OCI-LY7 (cell line): ENCODE measurements around the gene IKBKE. TPM values are rescaled to one million over a fixed set of nuclear protein-coding genes. Genes with fewer than 3 reads are reported as not detected.

Experiments used
- BruUV-seq: library from RNA; stranded (reverse); fragments of 400-500 nt; replicated peaks from 2 replicates; lab custom pipeline; 2021; lab: Mats Ljungman, UMichigan
- CTCF ChIA-PET: fragments of 300-600 bp; sonication (Branson Sonifier 250); formaldehyde crosslinking; loops from one replicate; lab custom pipeline; 2022; ENCODE audit warnings: antibody characterized with exemption; ENCODE audit not compliant: unreplicated experiment; lab: Charles Lee
- POLR2A ChIA-PET: fragments of 300-600 bp; sonication (Branson Sonifier 250); formaldehyde crosslinking; loops from one replicate; lab custom pipeline; 2022; ENCODE audit warnings: antibody characterized with exemption; lab: Charles Lee
- DNase-seq: peaks from one replicate; pipeline ENCODE4 v3.0.0-alpha.2; 2015; ENCODE audit warnings: low spot score
- H2AFZ ChIP-seq: fragments of 200-600 bp; sonication (generic), shearing (Covaris generic); 2 replicates; pipeline ENCODE4 v1.6.1; 2014; ENCODE audit warnings: mild to moderate bottlenecking, antibody characterized with exemption, low read length, moderate library complexity
- H3K27ac ChIP-seq: fragments of 200-600 bp; sonication (generic); 2 replicates; pipeline ENCODE4 v1.5.1; 2014; ENCODE audit warnings: mixed run types, low read depth, mild to moderate bottlenecking, moderate library complexity, low read length, inconsistent platforms; ENCODE audit not compliant: poor library complexity, severe bottlenecking
- H3K36me3 ChIP-seq: fragments of 200-600 bp; sonication (generic); 2 replicates; pipeline ENCODE4 v1.6.1; 2014; ENCODE audit warnings: mild to moderate bottlenecking, antibody characterized with exemption, low read length, moderate library complexity, mixed read lengths; ENCODE audit not compliant: insufficient read depth
- H3K4me1 ChIP-seq: fragments of 200-600 bp; sonication (generic); 2 replicates; pipeline ENCODE4 v1.5.1; 2014; ENCODE audit warnings: mild to moderate bottlenecking, low read length; ENCODE audit not compliant: insufficient read depth, poor library complexity, severe bottlenecking
- H3K4me2 ChIP-seq: fragments of 200-600 bp; sonication (generic); 2 replicates; pipeline ENCODE4 v1.6.1; 2014; ENCODE audit warnings: mild to moderate bottlenecking, low read length
- H3K4me3 ChIP-seq: fragments of 200-600 bp; sonication (generic); 2 replicates; pipeline ENCODE4 v1.5.1; 2014; ENCODE audit warnings: mild to moderate bottlenecking, low read depth, low read length; ENCODE audit not compliant: poor library complexity, severe bottlenecking
- H3K79me2 ChIP-seq: fragments of 200-600 bp; sonication (generic); 2 replicates; pipeline ENCODE4 v1.6.1; 2016; ENCODE audit warnings: low read depth, mild to moderate bottlenecking, low read length, moderate library complexity, mixed read lengths; ENCODE audit not compliant: insufficient read depth
- H3K9me2 ChIP-seq: fragments of 200-600 bp; sonication (generic); 2 replicates; pipeline ENCODE4 v1.6.1; 2016; ENCODE audit warnings: mild to moderate bottlenecking, low read length, mixed read lengths; ENCODE audit not compliant: insufficient read depth
- H3K9me3 ChIP-seq: fragments of 200-600 bp; sonication (generic); 2 replicates; pipeline ENCODE4 v1.6.1; 2014; ENCODE audit warnings: mild to moderate bottlenecking, mixed run types, low read length, mixed read lengths
- H4K20me1 ChIP-seq: fragments of 200-600 bp; sonication (generic); 2 replicates; pipeline ENCODE4 v1.6.1; 2014; ENCODE audit warnings: mild to moderate bottlenecking, antibody characterized with exemption, low read length, moderate library complexity, mixed read lengths; ENCODE audit not compliant: insufficient read depth
- CTCF ChIP-seq: fragments of 200-600 bp; sonication (generic); conservative IDR thresholded peaks from 2 replicates; pipeline ENCODE4 v1.5.1; 2014; ENCODE audit warnings: mild to moderate bottlenecking, antibody characterized with exemption, low read length, moderate library complexity, mixed read lengths
- EZH2phosphoT487 ChIP-seq: fragments of 200-600 bp; sonication (generic); IDR thresholded peaks from 2 replicates; pipeline ENCODE4 v1.6.1; 2018; ENCODE audit warnings: low read depth, borderline replicate concordance, mild to moderate bottlenecking, mixed run types, antibody characterized with exemption, low read length, moderate library complexity, mixed read lengths
- intact Hi-C: fragments of 100-400 bp; cut with micrococcal nuclease; formaldehyde crosslinking; loops from one replicate; pipeline ENCODE4 v1.10.0; 2022; ENCODE audit not compliant: unreplicated experiment
- total RNA-seq, 2 experiments: library from RNA; depleted of rRNA in 1 of 2; stranded (reverse); fragments of >200 nt in 1 of 2; shearing (Covaris generic) in 1 of 2; gene quantifications; 2 replicates each; pipeline ENCODE4 v1.2.3, GENCODE V29; 2014 to 2022

IKBKE gene
- total RNA-seq, 2 experiments from 2014 or later = 23.9 to 38.5 TPM

GRCh38 chr1:206439205-206439604, 31.1 kb upstream of the IKBKE start:
- no peak overlapping the region for H3K4me3 ChIP-seq
- H3K27ac ChIP-seq = no peak overlapping the region
- H4K20me1 ChIP-seq = no peaks in the 10 kb centered on the region
- H3K9me2 ChIP-seq = no peaks in the 10 kb centered on the region
- BruUV-seq = no TSS peak
- H3K9me3 ChIP-seq = no peaks in the 10 kb centered on the region
- H3K36me3 ChIP-seq = peaks cover 16% of the 10 kb centered on the region
- H2AFZ ChIP-seq = no peak overlapping the region
- intact Hi-C loops = no loop called here
- no peak overlapping the region for H3K4me2 ChIP-seq
- DNase-seq = no peak
- no peak for TF ChIP-seq CTCF
- ChIA-PET CTCF (no interaction called here), POLR2A (interaction anchor here (0.6 kb wide), 1 partner anchor 15 kb away, joined by 3 read pairs; no protein-coding TSS in a partner anchor)
- H3K79me2 ChIP-seq = no peaks in the 10 kb centered on the region
- H3K4me1 ChIP-seq = no peaks in the 10 kb centered on the region

DNA sequence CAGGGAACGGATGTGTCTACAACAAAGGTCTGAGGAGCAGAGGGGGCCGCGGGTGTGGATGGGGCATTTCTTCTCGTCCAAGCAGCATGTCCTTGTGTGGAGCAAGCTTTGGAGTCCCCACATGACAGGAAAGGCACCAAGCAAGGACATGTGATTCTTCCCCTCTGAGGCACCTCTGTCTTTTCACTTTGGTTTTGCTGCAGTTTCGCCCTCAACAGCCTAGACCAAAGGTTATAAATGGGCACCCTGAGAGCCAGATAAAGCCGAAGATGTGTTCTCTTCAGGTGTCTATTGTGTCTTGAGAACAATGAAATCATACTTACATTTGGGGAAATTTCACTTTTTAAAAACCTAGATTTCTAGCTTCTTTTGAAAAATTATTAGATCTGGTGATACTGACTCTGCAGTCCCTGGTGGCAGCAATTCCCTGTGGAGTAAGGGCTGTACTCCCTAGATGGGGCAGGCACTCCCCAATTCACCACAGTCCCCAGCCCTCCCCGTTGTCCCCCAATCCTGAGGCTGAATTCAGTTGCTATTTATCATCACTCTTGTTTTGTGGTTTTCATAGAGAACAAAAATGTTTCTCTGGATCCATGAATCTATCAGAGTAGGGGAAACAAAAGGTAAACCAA, 28.8 kb upstream of the IKBKE start:
- no peak for DNase-seq
- H3K9me3 ChIP-seq = no peaks in the 10 kb centered on the region
- TF ChIP-seq EZH2phosphoT487 = no peak
- TF ChIP-seq CTCF = no peak
- no peak overlapping the region for H3K4me3 ChIP-seq
- no peaks in the 10 kb centered on the region for H3K79me2 ChIP-seq
- no peaks in the 10 kb centered on the region for H3K9me2 ChIP-seq
- peaks cover 20% of the 10 kb centered on the region for H3K36me3 ChIP-seq
- intact Hi-C loops = no loop called here
- no TSS peak for BruUV-seq
- no peaks in the 10 kb centered on the region for H3K4me1 ChIP-seq
- H3K4me2 ChIP-seq = no peak overlapping the region
- POLR2A ChIA-PET = interaction anchor here (1.0 kb wide), 1 partner anchor 12 kb away, joined by 3 read pairs; no protein-coding TSS in a partner anchor
- H4K20me1 ChIP-seq = no peaks in the 10 kb centered on the region
- CTCF ChIA-PET = no interaction called here
- no peak overlapping the region for H2AFZ ChIP-seq
- no peak overlapping the region for H3K27ac ChIP-seq

GRCh38 chr1:206442101-206442500, 28.2 kb upstream of the IKBKE start:
- no peak overlapping the region for H3K4me3 ChIP-seq
- peaks cover 20% of the 10 kb centered on the region; the same call in 1 of the 2 replicates for H3K36me3 ChIP-seq
- ChIA-PET CTCF (no interaction called here), POLR2A (interaction anchor here (1.0 kb wide), 1 partner anchor 11 kb away, joined by 3 read pairs; no protein-coding TSS in a partner anchor)
- H3K27ac ChIP-seq = no peak overlapping the region
- H3K4me2 ChIP-seq = no peak overlapping the region
- H3K79me2 ChIP-seq = no peaks in the 10 kb centered on the region
- no peaks in the 10 kb centered on the region for H4K20me1 ChIP-seq
- no peak for DNase-seq
- no peaks in the 10 kb centered on the region for H3K9me3 ChIP-seq
- BruUV-seq = no TSS peak
- TF ChIP-seq CTCF (no peak), EZH2phosphoT487 (no peak)
- intact Hi-C loops = no loop called here
- H2AFZ ChIP-seq = no peak overlapping the region
- no peaks in the 10 kb centered on the region for H3K4me1 ChIP-seq
- no peaks in the 10 kb centered on the region for H3K9me2 ChIP-seq
